HG03175 (cell line): ENCODE data around the gene SNX5.
"Not testable (repeated sequence)": the region's sequence is repeated elsewhere in the genome, so short reads cannot be mapped to it uniquely, and the experiment has no call there.

Source experiments
- ATAC-seq: cut with Tn5 transposase; IDR thresholded peaks from one replicate; pipeline ENCODE4 v1.9.1; 2021; ENCODE audit warnings: mild to moderate bottlenecking, moderate library complexity; ENCODE audit not compliant: unreplicated experiment

SNX5 gene

DNA sequence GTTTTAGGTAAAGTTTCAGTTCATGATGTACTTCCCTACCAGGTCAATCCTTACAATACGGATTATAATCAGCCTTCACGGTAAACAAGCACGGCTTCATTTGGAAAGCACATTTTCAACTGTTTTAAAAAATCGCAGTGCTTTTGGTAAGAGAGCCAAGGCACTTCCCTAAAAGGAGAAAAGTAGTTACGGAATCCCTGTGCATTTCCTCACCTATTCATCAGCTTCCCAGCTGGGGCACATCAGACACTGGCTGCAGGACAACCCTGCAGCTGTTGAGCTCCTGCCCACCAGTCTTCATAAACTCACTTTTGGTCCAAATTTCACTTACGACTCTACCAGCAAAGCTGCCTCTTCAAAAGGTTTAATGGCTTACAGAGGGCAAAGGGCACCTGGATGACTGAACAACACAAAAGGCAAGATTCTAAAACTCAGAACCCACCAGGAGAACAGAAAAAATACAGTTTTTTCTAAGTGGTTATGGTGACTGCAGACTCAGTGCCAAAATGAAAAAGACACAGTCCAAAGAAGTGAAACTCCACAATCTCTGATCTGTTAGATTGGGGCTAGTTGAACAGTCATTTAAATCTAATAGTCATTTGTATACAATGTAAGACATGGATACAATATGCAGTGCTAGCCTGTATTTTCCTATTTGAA, 7.5 kb downstream of the SNX5 start:
- ATAC-seq: peak; percentile 21

DNA sequence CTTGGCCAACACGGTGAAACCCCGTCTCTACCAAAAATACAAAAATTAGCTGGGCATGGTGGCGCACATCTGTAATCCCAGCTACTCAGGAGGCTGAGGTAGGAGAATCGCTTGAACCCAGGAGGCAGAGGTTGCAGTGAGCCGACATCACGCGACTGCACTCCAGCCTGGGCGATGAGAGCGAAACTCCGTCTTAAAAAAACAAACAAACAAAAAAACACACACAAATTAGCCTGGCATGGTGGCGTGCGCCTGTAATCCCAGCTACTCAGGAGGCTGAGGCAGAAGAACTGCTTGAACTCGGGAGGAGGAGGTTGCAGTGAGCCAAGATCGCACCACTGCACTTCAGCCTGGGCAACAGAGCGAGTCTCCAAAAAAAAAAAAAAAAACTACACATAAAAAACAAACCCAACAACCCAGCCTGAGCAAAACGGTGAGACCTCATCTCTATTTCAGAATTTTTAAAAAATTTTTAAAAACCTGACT, 8.2 kb downstream of the SNX5 start:
- ATAC-seq: not testable (repeated sequence)

- ATAC-seq: no peak
These were observed 9.4 kb downstream of the SNX5 start for GRCh38 chr20:17959257-17959627.

- ATAC-seq: no peak
These were observed 10.0 kb downstream of the SNX5 start for GRCh38 chr20:17958373-17959256.

DNA sequence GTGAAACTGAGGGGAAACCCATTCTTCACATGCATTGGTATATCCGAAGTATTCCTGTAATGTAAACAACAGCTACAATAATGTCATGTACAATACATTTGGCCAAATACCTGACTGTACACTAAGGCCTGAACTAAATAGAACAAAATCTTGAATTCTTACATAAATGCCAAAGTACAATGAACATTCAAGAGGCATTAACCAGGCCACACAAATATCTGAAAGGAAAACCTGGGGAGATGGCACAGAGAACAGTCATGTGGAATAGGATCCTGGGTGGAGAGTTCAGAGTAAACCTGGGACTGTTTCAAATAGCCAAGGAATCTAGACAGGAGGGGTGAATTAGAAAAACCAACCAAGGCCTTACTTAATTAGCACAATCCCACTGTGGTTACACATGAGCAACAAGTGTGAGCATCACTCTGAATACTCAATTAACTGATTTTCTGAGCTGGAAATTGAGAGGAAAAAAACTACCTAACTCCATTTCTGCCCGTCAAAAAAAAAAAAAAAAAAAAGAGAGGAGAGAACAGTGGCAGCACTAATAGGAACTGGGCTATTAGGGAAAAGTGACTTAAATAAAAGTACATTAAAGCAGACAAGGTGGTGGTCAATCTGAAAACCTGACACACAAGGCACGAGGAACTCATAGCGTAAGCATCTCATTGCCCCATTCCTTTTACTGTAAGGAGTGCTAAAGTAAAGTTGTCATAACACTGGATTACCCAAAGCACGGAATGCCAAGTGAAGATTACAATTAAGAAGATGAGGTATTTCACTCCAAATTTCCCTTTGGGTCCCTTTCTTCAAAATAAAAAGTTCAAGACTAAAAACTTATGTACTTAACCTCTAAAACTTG, 10.9 kb downstream of the SNX5 start:
- ATAC-seq: no peak

DNA sequence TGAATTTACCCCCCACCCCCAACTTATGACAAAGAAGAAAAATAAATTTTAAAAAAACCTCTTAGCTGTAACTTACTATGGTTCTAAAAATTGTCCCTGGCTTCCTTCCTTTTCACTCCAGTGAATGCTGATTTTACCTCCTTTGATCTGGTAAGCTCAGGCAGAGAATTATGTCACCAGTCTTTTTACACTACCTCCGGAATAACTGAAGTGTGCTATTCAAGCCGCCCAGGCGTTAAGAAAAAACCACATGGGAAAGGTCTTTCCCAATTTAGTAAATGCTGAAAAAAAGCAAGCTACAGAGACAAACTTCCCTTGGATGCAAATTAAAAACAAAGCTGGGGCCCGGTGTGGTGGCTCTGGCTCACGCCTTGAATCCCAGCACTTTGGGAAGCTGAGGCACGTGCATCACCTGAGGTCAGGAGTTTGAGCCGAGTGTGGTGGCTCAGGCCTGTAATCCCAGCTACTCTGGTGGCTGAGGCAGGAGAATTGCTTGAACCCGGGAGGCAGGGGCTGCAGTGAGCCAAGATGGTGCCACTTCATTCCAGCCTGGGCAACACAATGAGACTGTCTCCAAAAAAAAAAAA, 12.4 kb downstream of the SNX5 start:
- no peak for ATAC-seq

GRCh38 chr20:17955302-17955701, 13.3 kb downstream of the SNX5 start:
- ATAC-seq: no peak

DNA sequence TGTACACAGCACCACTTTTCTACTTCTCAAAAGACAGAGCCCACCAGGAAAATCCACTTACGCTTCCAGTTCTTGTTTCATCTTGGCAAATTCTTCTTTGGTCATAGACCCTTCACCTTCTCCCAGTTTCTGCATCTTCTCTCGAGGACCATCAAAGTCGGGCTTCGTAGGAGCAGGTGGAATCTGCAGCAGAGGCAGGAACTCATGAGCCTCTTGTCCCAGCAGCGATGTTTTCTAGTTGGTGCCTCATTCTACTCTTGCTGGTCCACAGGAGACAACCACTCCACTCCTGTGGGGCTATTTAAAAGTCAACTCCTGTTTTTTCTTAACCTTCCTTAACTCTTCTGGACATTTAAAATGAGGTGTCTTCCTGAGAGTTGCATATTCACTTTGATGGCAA, 14.7 kb downstream of the SNX5 start:
- ATAC-seq: no peak

- ATAC-seq: no peak
These were observed 15.6 kb downstream of the SNX5 start for GRCh38 chr20:17952692-17953684.

DNA sequence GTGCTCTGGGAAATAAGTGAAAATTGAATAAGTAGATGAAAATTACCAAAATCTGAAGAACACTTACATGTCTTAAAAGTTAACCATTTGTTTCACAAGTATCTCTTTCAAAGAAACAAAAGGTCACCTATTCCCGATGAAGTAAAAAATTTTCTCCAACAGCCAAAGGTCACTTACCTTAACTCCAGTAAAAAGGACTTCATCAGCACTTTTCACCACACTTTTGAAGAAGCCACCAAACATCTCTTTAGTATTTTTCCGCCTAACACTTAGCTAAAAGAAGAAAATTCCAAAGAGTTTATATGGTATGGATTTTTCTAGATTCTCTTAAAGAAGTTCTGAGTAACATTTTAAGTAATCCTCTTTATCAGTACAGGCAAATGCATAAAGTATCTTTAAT, 17.3 kb downstream of the SNX5 start:
- ATAC-seq: no peak

DNA sequence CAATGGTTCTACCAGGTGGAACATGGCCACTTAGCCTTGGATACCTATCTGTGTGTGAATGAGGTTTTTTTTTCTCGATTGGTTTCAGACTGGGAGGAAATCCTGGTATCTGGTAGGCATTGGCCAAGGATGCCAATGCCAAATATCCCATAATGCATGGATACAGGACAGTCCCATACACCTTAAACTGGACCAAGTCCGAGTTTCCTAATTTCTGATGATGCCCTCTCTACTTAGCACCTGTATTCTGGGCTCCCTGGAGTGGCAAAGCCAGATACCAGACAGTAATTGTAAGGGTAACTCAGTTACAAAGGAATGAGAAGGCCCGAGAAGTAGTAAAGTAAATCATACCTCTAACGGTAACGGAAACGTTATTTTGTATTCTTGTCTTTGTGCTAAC, 17.9 kb downstream of the SNX5 start:
- no peak for ATAC-seq

DNA sequence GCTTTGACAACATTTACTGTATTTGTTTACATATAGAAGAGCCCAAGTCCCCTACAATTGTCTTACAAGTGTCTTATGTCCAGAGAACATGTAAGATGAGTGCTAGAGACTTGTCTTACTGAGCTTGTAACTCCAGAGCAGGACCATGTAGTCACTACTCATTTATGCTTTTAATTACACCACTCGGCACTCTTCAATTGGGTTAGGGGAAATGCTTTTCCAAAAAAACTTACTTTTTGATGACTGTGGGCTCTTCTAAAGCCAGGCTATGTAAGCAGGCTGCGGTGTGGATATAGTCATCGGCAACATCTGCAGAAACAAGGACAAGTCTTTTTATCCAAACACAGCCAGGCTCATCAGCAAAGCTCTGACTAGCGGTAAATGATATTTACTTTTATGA, 18.7 kb downstream of the SNX5 start:
- no peak for ATAC-seq

GRCh38 chr20:17948442-17948841, 20.2 kb downstream of the SNX5 start:
- ATAC-seq: no peak

- no peak for ATAC-seq
These were observed 21.1 kb downstream of the SNX5 start for GRCh38 chr20:17947474-17947815.

DNA sequence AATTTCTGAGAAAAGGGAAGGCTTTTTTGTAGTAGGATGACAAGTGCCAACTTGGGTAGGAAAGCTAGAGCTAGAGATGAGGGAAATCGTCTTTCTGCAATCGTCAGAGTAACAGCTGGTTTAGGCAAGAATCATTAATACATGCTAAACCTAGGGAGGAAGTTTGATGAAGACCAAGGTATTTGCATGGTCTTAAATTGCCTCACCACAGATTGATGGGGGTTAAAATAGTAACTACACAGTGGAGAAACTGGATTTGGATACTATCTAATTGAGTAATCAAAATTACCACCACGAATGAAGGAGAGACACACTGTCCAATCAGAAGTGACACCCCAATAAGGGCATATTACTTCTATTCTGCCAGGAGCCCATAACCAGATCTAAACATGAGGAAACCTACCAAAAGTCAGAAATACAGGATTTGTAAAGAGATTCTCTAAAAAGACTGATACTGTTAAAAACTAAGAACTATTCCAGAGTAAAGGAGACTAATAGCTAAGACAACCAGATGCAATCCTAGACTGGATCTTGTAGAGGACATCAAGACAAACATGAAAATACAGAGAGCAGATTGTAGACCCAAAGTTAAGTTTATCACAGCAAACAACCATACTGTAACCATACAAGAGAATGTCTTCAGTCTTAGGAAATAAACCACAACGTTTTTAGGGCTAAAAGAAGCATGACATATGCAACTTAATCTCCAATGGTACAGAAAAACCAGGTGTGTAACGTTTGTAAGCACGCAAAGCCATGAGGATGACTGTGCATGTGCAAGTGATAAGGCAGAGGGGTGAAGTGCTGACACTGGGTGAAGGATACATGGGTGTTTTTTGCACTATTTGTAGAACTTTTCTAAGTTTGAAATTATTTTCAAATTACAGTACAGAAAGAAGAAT, 21.8 kb downstream of the SNX5 start:
- ATAC-seq: no peak

DNA sequence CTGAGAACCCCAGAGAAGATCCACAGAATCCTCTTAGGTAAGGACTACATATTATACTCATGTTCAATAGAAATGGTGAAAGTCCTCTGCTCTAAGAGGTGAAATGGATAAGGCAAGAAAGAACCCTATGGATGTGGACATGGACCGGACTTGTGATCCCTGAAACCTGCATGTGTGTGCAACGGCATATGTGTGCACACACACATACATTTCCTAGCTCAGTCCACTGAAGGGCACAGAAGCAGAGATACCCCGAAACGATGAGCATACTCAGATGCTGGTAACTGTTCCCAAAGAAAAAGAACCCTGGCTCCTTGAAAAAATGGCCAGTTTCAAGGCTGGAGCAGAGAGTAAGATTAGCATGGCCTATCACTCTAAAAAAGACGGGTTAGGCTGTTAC, 22.6 kb downstream of the SNX5 start:
- no peak for ATAC-seq

DNA sequence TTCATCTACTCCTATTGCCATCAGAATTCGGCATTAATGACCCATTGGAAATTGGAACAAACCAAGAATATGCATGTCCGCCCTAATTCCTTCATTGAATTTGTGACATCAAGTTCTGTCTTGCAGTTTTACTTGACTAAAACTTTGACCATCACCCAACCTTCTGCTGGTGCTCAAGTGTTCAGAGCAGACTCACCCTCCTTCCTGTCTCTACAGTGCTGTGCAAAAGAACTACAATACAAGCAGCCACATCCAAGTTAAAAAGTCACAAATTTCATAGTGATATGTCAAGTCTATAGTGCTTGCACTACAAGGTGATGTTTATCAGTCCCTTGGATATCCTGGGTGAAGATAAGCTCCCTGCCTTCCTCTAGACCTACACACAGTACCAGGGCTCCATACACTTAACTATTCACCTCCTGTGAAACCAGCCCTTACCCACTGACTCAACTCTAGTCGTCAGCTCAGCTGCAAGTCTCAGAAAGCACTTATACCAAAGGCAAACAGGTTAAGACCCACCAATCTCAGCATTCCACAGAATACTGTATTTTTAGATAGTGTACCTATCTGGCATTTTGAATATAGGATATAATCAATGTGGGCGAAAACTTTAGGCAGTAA, 23.6 kb downstream of the SNX5 start:
- ATAC-seq: no peak

DNA sequence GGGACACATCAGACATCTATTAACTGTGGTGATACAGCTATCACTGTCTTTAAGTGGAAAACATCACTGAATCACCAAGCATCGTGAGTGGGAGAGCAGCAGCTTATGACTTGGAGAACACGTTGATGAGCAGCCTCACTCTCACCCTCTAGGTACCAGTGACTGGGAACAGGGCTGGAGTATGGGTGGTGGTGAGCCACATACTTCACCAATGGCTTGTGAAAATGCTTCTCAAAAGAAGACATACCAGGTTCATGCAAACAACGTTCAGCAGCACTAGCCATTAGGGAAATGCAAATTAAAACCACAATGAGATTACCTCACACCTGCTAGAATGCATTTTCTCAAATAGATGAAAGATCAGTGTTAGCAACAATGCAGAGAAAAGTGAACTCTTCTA, 25.3 kb downstream of the SNX5 start:
- ATAC-seq: peak; percentile 69

DNA sequence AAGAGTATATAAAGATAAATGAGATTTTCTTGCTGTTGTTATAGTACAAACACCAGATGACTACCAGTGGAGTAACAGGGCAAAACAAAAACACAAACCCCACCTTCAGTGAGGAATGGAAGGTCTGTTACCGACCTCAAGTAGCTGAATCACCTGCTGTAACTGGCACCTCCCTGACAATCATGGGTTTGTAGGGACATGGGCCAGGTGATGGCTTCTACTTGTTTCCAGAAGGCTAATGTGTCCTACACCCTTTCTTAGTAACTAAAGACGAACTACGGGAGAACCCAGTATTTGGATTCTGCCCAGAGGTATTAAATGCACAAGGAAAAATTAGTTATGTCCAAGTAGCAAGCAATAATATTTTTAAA, 26.8 kb downstream of the SNX5 start:
- ATAC-seq: no peak
